Measurements from ENCODE around the gene FKBP4. TPM values are rescaled to one million over a fixed set of nuclear protein-coding genes. Genes with fewer than 3 reads are reported as not detected.
A peak's percentile ranks its signal among the peaks of the same experiment; 100 is the strongest.

FKBP4 gene
- total RNA-seq, 1 donor from 2014 or later: 68.7 TPM

- Mint-ChIP-seq H3K4me1 (ENCODE audit: low read depth, unreplicated experiment) (peaks cover 2% of the 10 kb centered on the region), H3K27me3 (ENCODE audit: low read depth, unreplicated experiment) (peaks cover 13% of the 10 kb centered on the region), H3K4me3 (ENCODE audit: unreplicated experiment) (peak overlapping the region; percentile 85), H3K36me3 (ENCODE audit: low read depth, unreplicated experiment) (peaks cover 6% of the 10 kb centered on the region), H3K9me3 (ENCODE audit: unreplicated experiment) (no peaks in the 10 kb centered on the region), H3K27ac (ENCODE audit: unreplicated experiment) (peak overlapping the region; percentile 58)
- DNase-seq (ENCODE audit: low read depth): peak; percentile 24
- peak overlapping the region; percentile 93 for H3K4me2 ChIP-seq (ENCODE audit: low read length)
- H3K36me3 ChIP-seq (ENCODE audit: insufficient read depth, low read length): peaks cover 16% of the 10 kb centered on the region
- peaks cover 27% of the 10 kb centered on the region for H3K79me2 ChIP-seq (ENCODE audit: insufficient read depth, low read length)
- H3K9ac ChIP-seq (ENCODE audit: low read length): peak overlapping the region; percentile 80
- H4K20me1 ChIP-seq (ENCODE audit: insufficient read depth, low read length): peaks cover 34% of the 10 kb centered on the region
- H3K4me3 ChIP-seq (ENCODE audit: insufficient read depth, low read depth, low read length): peak overlapping the region; percentile 74
- H3K4me1 ChIP-seq (ENCODE audit: insufficient read depth, low read length): peaks cover 12% of the 10 kb centered on the region
- TF ChIP-seq, protein P1, sequence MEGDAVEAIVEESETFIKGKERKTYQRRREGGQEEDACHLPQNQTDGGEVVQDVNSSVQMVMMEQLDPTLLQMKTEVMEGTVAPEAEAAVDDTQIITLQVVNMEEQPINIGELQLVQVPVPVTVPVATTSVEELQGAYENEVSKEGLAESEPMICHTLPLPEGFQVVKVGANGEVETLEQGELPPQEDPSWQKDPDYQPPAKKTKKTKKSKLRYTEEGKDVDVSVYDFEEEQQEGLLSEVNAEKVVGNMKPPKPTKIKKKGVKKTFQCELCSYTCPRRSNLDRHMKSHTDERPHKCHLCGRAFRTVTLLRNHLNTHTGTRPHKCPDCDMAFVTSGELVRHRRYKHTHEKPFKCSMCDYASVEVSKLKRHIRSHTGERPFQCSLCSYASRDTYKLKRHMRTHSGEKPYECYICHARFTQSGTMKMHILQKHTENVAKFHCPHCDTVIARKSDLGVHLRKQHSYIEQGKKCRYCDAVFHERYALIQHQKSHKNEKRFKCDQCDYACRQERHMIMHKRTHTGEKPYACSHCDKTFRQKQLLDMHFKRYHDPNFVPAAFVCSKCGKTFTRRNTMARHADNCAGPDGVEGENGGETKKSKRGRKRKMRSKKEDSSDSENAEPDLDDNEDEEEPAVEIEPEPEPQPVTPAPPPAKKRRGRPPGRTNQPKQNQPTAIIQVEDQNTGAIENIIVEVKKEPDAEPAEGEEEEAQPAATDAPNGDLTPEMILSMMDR (IDR thresholded peaks at IDR 0.05; ENCODE audit: insufficient read depth, low read depth, low read length): no peak
- H2AFZ ChIP-seq (ENCODE audit: low read depth, low read length): peak overlapping the region; percentile 92
- no peak for FAIRE-seq
- H3K27ac ChIP-seq (ENCODE audit: low read depth, low read length): no peak overlapping the region
- no peaks in the 10 kb centered on the region for H3K9me3 ChIP-seq (ENCODE audit: insufficient read depth, low read depth, low read length)
- peaks cover 7% of the 10 kb centered on the region for H3K27me3 ChIP-seq (ENCODE audit: insufficient read depth, low read length)
These were observed 507 bp upstream of the FKBP4 start for GRCh38 chr12:2794191-2794735.

GRCh38 chr12:2795291-2796186 is 769 bp downstream of the FKBP4 start:
- peaks cover 2% of the 10 kb centered on the region for H3K27me3 ChIP-seq (ENCODE audit: insufficient read depth, low read length)
- Mint-ChIP-seq H3K4me1 (ENCODE audit: low read depth, unreplicated experiment) (peaks cover 2% of the 10 kb centered on the region), H3K27ac (ENCODE audit: unreplicated experiment) (peak overlapping the region; percentile 67), H3K9me3 (ENCODE audit: unreplicated experiment) (no peaks in the 10 kb centered on the region), H3K4me3 (ENCODE audit: unreplicated experiment) (peak overlapping the region; percentile 94), H3K36me3 (ENCODE audit: low read depth, unreplicated experiment) (peaks cover 12% of the 10 kb centered on the region), H3K27me3 (ENCODE audit: low read depth, unreplicated experiment) (peaks cover 5% of the 10 kb centered on the region)
- peaks cover 27% of the 10 kb centered on the region for H3K79me2 ChIP-seq (ENCODE audit: insufficient read depth, low read length)
- H3K9ac ChIP-seq (ENCODE audit: low read length): peak overlapping the region; percentile 80
- TF ChIP-seq EZH2 (IDR thresholded peaks at IDR 0.05; ENCODE audit: insufficient read depth, low read length): no peak
- TF ChIP-seq, protein P1 (IDR thresholded peaks at IDR 0.05; ENCODE audit: insufficient read depth, low read depth, low read length): no peak
- peak overlapping the region; percentile 41 for H3K27ac ChIP-seq (ENCODE audit: low read depth, low read length)
- peaks cover 29% of the 10 kb centered on the region for H3K36me3 ChIP-seq (ENCODE audit: insufficient read depth, low read length)
- H4K20me1 ChIP-seq (ENCODE audit: insufficient read depth, low read length): peaks cover 35% of the 10 kb centered on the region
- peak overlapping the region; percentile 75 for H2AFZ ChIP-seq (ENCODE audit: low read depth, low read length)
- no peaks in the 10 kb centered on the region for H3K9me3 ChIP-seq (ENCODE audit: insufficient read depth, low read depth, low read length)
- DNase-seq (ENCODE audit: low read depth) (peak; percentile 18), FAIRE-seq (no peak)
- H3K4me1 ChIP-seq (ENCODE audit: insufficient read depth, low read length): peaks cover 12% of the 10 kb centered on the region
- peak overlapping the region; percentile 93 for H3K4me2 ChIP-seq (ENCODE audit: low read length)
- H3K4me3 ChIP-seq (ENCODE audit: insufficient read depth, low read depth, low read length): peak overlapping the region; percentile 74

Measured in astrocyte (in vitro differentiated cells and primary cell).